Measurements from ENCODE around the gene PPP2CA.
"Not testable (repeated sequence)": the region's sequence is repeated elsewhere in the genome, so short reads cannot be mapped to it uniquely, and the experiment has no call there.

The PPP2CA gene

GRCh38 chr5:134153657-134154056 lies 72.2 kb downstream of the PPP2CA start:
- DNase-seq, result no peak
- in situ Hi-C loops (cut with MboI; ENCODE audit: low pct_unique_long_range_greater_than_20kb, low sequenced_read_pairs), result no loop called here

DNA sequence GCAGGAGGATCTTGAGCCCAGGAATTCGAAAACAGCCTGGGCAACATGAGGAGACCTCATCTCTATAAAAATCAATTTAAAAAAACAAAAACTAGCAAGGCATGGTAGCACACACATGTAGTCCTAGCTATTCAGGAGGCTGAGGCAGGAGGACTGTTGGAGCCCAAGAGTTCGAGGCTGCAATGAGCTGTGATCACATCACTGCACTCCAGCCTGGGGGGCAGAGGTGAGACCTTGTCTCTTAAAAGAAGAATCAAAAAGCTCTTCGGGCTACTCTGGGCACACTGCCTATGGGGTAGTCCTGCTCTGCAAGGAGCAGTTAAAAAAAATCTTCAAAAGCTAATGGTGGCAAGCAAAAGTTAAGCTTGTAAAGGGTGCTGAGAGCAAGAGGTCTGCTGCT lies 72.6 kb downstream of the PPP2CA start:
- no peak for DNase-seq
- in situ Hi-C loops (cut with MboI; ENCODE audit: low pct_unique_long_range_greater_than_20kb, low sequenced_read_pairs), result no loop called here

- in situ Hi-C loops (cut with MboI; ENCODE audit: low pct_unique_long_range_greater_than_20kb, low sequenced_read_pairs); DNase-seq: not testable (repeated sequence)
These were observed 73.6 kb downstream of the PPP2CA start for GRCh38 chr5:134152173-134152832.

DNA sequence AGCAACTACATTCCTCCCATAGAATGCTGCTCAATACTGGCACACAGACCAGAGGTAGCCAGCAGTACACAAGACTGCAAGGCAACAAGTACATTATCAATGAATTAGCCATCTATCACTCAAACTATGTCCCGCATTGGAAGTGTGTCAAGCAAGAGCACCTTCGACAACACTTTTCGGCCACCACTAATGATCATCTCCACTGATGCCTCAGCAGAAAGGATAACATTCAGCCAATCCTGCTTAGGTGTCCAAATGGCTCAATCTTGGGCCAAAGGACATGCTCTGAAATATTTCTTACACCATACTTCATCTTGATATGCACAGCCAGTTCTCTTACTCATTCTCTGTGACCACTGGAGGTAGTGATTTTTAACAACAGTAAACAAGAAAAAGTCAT lies 74.2 kb downstream of the PPP2CA start:
- in situ Hi-C loops (cut with MboI; ENCODE audit: low pct_unique_long_range_greater_than_20kb, low sequenced_read_pairs), result no loop called here

GRCh38 chr5:134149571-134150303 lies 76.1 kb downstream of the PPP2CA start:
- in situ Hi-C loops (cut with MboI; ENCODE audit: low pct_unique_long_range_greater_than_20kb, low sequenced_read_pairs), result no loop called here
- DNase-seq, result no peak

More for the DNA sequence above, 74.2 kb downstream of the PPP2CA start:
- no peak for DNase-seq

- DNase-seq, result no peak
- in situ Hi-C loops (cut with MboI; ENCODE audit: low pct_unique_long_range_greater_than_20kb, low sequenced_read_pairs), result no loop called here
These were observed 76.8 kb downstream of the PPP2CA start for GRCh38 chr5:134148986-134149539.

DNA sequence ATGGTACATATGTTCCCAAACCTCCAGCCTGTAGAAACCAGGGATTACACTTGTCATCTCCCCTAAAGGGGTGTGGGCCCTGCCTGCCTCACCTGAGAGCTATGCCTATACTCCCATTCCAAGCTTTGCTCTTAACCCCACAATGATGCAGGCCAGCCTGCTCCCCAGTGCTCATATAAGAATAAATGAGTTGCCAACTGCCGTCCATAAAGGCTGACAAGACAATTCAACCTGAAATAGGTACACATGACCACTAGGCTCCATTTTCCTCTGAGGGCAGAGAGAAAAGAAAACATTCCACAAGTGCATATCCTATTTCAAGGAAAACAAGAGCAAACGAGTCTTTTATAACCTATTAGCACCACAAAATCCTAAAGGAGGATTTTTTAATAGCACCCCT lies 77.6 kb downstream of the PPP2CA start:
- in situ Hi-C loops (cut with MboI; ENCODE audit: low pct_unique_long_range_greater_than_20kb, low sequenced_read_pairs), result no loop called here
- no peak for DNase-seq

DNA sequence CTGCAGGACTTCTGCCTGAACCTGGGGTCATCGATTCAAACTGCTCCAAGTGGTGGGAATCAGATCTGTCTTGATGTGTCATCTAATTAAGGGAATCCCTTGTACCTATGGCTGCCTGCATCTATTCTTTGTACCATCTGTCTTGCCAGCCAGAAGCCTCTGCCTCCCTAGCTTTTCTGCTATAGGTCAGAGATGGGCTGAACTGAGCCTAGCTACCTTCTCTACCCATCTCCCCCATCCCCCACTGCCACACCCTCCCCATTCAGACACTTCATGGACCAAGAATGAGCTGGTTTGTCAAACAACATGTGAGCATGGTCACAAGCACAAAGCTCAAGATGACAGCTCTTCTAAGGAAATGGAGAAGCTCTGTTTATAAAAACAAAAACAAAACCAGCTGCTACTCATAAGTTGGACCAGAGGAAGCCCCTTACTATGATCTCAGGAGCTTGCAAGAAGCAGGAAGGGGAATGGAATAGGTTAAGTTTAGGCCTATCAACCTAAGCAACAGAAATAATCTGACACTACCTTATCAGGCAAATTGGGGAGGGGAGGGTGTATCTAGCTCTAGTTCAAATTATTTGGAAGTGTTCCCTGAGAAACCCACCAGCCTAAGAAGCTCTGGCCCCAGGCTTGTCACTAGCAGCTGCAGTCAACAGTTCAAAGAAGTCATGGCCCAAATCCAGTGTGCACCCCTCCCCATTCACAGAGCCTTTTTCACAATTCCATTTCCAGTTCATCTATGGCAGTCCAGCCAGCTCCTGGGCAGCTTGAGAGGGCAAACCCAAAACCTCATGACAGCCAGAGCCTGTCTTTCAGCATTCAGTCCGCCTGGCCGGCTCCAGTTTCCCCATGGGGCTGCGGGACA lies 79.0 kb downstream of the PPP2CA start:
- in situ Hi-C loops (cut with MboI; ENCODE audit: low pct_unique_long_range_greater_than_20kb, low sequenced_read_pairs), result no loop called here
- no peak for DNase-seq

DNA sequence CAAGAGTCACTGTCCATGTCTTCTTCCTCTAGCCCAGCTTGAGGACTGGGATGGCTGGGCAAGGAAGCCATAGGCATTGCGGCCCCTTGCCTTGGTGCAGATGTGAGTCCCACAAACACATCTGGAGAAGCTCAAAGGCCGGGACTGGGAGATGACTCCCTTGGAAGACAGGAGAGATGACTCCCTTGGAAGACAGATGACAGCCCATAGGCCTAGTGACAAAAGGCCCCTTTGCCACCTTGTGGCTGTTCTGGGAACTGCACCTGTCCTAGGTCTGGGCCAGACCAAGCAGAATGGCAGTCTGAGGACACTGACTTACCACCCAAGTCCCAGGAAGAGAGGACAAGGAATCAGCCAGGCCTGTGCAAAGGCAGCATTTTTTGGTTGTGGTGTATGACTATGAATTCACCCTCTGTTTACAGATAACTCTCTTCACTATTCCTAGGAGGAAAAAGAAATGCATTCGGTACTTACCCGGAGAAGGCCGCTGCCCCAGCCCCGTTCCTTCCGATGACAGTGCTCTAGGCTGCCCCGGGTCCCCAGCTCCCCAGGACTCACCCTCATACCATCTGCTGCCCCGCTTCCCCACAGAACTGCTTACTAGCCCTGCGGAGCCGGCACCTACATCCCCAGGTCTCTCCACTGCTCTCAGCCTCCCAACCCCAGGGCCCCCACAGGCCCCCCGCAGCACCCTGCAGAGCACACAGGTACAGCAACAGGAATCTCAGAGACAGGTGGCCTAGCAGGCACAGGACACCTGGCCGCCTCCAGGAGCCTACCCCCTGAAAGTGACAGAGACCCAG lies 79.9 kb downstream of the PPP2CA start:
- peak; percentile 77 for DNase-seq
- in situ Hi-C loops (cut with MboI; ENCODE audit: low pct_unique_long_range_greater_than_20kb, low sequenced_read_pairs), result no loop called here

- DNase-seq, result no peak
- in situ Hi-C loops (cut with MboI; ENCODE audit: low pct_unique_long_range_greater_than_20kb, low sequenced_read_pairs), result no loop called here
These were observed 80.7 kb downstream of the PPP2CA start for GRCh38 chr5:134145041-134145757.

Measured in KBM-7 (cell line).